ENCODE results near the gene EGFL8.

The EGFL8 gene

GRCh38 chr6:32154514-32155161 is 9.8 kb upstream of the EGFL8 start:
- TF ChIP-seq CTCF (IDR thresholded peaks at IDR 0.05; ENCODE audit: low read depth, low read length): peak; percentile 86
- Histone ChIP-seq H3K36me3 (peaks cover 36% of the 10 kb centered on the region), H3K4me3 (ENCODE audit: low read depth, low read length) (peak overlapping the region; percentile 82), H3K9me3 (ENCODE audit: severe bottlenecking) (no peaks in the 10 kb centered on the region), H3K27me3 (ENCODE audit: insufficient read depth, low read depth, severe bottlenecking) (no peaks in the 10 kb centered on the region), H3K27ac (peak overlapping the region; percentile 85)
- DNase-seq: peak; percentile 94

GRCh38 chr6:32156891-32157290 is 7.5 kb upstream of the EGFL8 start:
- Histone ChIP-seq H3K9me3 (ENCODE audit: severe bottlenecking) (no peaks in the 10 kb centered on the region), H3K27ac (no peak overlapping the region), H3K27me3 (ENCODE audit: insufficient read depth, low read depth, severe bottlenecking) (no peaks in the 10 kb centered on the region), H3K4me3 (ENCODE audit: low read depth, low read length) (no peak overlapping the region), H3K36me3 (peaks cover 42% of the 10 kb centered on the region)
- no peak for TF ChIP-seq CTCF (IDR thresholded peaks at IDR 0.05; ENCODE audit: low read depth, low read length)
- no peak for DNase-seq

- no peak for TF ChIP-seq CTCF (IDR thresholded peaks at IDR 0.05; ENCODE audit: low read depth, low read length)
Measured at GRCh38 chr6:32158052-32158451, 6.3 kb upstream of the EGFL8 start.

GRCh38 chr6:32163559-32164258 is 686 bp upstream of the EGFL8 start:
- peaks cover 49% of the 10 kb centered on the region for H3K36me3 ChIP-seq
- no peak for TF ChIP-seq CTCF (IDR thresholded peaks at IDR 0.05; ENCODE audit: low read depth, low read length)
- DNase-seq: no peak
- H3K4me3 ChIP-seq (ENCODE audit: low read depth, low read length): no peak overlapping the region
- H3K27me3 ChIP-seq (ENCODE audit: insufficient read depth, low read depth, severe bottlenecking): no peaks in the 10 kb centered on the region
- no peak overlapping the region for H3K27ac ChIP-seq
- H3K9me3 ChIP-seq (ENCODE audit: severe bottlenecking): no peaks in the 10 kb centered on the region

More at GRCh38 chr6:32158052-32158451, 6.3 kb upstream of the EGFL8 start:
- H3K27ac ChIP-seq: no peak overlapping the region
- DNase-seq: no peak
- no peaks in the 10 kb centered on the region for H3K9me3 ChIP-seq (ENCODE audit: severe bottlenecking)
- no peaks in the 10 kb centered on the region for H3K27me3 ChIP-seq (ENCODE audit: insufficient read depth, low read depth, severe bottlenecking)
- peaks cover 50% of the 10 kb centered on the region for H3K36me3 ChIP-seq
- H3K4me3 ChIP-seq (ENCODE audit: low read depth, low read length): no peak overlapping the region

GRCh38 chr6:32166411-32167061 is 2.1 kb downstream of the EGFL8 start:
- H3K36me3 ChIP-seq: peaks cover 65% of the 10 kb centered on the region
- peak overlapping the region; percentile 12; the same call in 1 of the 2 replicates for H3K27ac ChIP-seq
- TF ChIP-seq CTCF (IDR thresholded peaks at IDR 0.05; ENCODE audit: low read depth, low read length): peak; percentile 68
- H3K27me3 ChIP-seq (ENCODE audit: insufficient read depth, low read depth, severe bottlenecking): no peaks in the 10 kb centered on the region
- H3K9me3 ChIP-seq (ENCODE audit: severe bottlenecking): no peaks in the 10 kb centered on the region
- peak; percentile 67 for DNase-seq
- H3K4me3 ChIP-seq (ENCODE audit: low read depth, low read length): no peak overlapping the region

Data from WERI-Rb-1 (cell line).